NB4 (cell line): Measurements from ENCODE around the gene RNU7-1.
"Not testable (repeated sequence)": the region's sequence is repeated elsewhere in the genome, so short reads cannot be mapped to it uniquely, and the experiment has no call there.

Experiments used
- DNase-seq: peaks from one replicate; pipeline ENCODE4 v3.0.0; 2010; ENCODE audit warnings: low read depth
- H3K4me3 ChIP-seq: one replicate; pipeline ENCODE4 v1.5.1; 2011; ENCODE audit warnings: mild to moderate bottlenecking, low read depth, low read length, moderate library complexity
- MYC ChIP-seq: IDR thresholded peaks from 2 replicates; pipeline ENCODE4 v1.6.1; 2011; ENCODE audit warnings: low read depth, low read length
- POLR2A ChIP-seq: IDR thresholded peaks from 2 replicates; pipeline ENCODE4 v1.6.1; 2011; ENCODE audit warnings: mild to moderate bottlenecking; ENCODE audit not compliant: insufficient read length; ENCODE audit errors: extremely low read depth
- TF ChIP-seq, protein P1 (sequence below): IDR thresholded peaks from one replicate; pipeline ENCODE4 v1.5.1; 2012; ENCODE audit warnings: low read depth, low read length
- TF ChIP-seq, protein P2 (sequence below): IDR thresholded peaks from 2 replicates; pipeline ENCODE4 v1.6.1; 2011; ENCODE audit warnings: low read depth, low read length

RNU7-1 gene

DNA sequence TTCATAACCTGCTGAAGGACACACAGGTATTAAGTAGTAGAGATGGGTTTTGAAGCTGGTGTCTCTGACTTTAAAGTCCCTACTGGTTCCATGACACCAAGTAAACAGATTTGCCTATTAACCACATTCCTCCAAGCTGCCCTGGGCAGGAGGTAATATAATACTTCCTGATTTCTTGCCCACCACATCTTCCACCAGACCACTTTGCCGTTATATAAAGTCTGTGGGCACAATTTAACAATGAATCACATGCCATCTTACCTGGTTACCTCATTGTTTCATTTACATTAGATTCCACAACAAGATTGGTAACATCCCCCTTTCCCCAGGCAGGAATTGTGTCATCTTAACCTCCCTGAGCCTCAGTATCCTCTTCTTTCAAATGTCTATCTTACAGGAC, 39.9 kb upstream of the RNU7-1 start:
- no peak overlapping the region for H3K4me3 ChIP-seq
- TF ChIP-seq, protein P1, sequence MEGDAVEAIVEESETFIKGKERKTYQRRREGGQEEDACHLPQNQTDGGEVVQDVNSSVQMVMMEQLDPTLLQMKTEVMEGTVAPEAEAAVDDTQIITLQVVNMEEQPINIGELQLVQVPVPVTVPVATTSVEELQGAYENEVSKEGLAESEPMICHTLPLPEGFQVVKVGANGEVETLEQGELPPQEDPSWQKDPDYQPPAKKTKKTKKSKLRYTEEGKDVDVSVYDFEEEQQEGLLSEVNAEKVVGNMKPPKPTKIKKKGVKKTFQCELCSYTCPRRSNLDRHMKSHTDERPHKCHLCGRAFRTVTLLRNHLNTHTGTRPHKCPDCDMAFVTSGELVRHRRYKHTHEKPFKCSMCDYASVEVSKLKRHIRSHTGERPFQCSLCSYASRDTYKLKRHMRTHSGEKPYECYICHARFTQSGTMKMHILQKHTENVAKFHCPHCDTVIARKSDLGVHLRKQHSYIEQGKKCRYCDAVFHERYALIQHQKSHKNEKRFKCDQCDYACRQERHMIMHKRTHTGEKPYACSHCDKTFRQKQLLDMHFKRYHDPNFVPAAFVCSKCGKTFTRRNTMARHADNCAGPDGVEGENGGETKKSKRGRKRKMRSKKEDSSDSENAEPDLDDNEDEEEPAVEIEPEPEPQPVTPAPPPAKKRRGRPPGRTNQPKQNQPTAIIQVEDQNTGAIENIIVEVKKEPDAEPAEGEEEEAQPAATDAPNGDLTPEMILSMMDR: no peak
- TF ChIP-seq, protein P2, sequence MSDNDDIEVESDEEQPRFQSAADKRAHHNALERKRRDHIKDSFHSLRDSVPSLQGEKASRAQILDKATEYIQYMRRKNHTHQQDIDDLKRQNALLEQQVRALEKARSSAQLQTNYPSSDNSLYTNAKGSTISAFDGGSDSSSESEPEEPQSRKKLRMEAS: peak; percentile 31; the same call in 1 of the 2 replicates
- 0 out of 2 replicates have a peak, but pooled peaks have one; percentile 31 for TF ChIP-seq MYC
- no peak for TF ChIP-seq POLR2A
- peak; percentile 71 for DNase-seq

GRCh38 chr12:6904280-6905276, 39.0 kb upstream of the RNU7-1 start, which contains the start of gene LRRC23:
TSS of gene LRRC23 (plus strand) at chr12:6904822. CDS start at chr12:6905634, 812 bp downstream.
- TF ChIP-seq POLR2A (peak; percentile 51), MYC (no peak)
- TF ChIP-seq, protein P2: 0 out of 2 replicates have a peak, but pooled peaks have one; percentile 19
- TF ChIP-seq, protein P1: no peak
- peak within 1 kb of the TSS; percentile 59 for H3K4me3 ChIP-seq
- DNase-seq: peak; percentile 95

GRCh38 chr12:6905414-6906040, 38.1 kb upstream of the RNU7-1 start:
- no peak for DNase-seq
- H3K4me3 ChIP-seq: peak overlapping the region; percentile 59
- TF ChIP-seq, protein P1: no peak
- TF ChIP-seq POLR2A (no peak), MYC (no peak)
- TF ChIP-seq, protein P2: no peak

DNA sequence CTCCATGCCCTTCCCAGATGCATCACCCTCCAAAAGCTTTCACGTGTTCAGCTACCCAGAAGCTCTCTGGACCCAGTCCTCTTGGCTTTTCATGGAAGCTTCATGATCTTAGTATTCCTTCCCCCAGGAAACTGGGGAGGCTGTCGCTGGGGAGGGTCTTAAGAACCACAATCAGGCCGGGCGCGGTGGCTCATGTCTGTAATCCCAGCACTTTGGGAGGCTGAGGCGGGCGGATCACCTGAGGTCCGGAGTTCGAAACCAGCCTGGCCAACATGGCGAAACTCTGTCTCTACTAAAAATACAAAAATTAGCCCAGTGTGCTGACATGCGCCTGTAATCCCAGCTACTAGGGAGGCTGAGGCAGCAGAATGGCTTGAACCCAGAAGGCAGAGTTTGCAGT, 35.5 kb upstream of the RNU7-1 start:
- H3K4me3 ChIP-seq, DNase-seq: not testable (repeated sequence)

GRCh38 chr12:6909421-6910145, 34.0 kb upstream of the RNU7-1 start:
- TF ChIP-seq POLR2A: no peak
- no peak for TF ChIP-seq MYC
- TF ChIP-seq, protein P2: no peak
- TF ChIP-seq, protein P1: no peak
- H3K4me3 ChIP-seq: no peak overlapping the region
- DNase-seq: no peak
